HG02763 (cell line): Measurements from ENCODE around the gene SMC6.

Source experiments
- ATAC-seq: cut with Tn5 transposase; IDR thresholded peaks from one replicate; pipeline ENCODE4 v1.9.1; 2021; ENCODE audit warnings: mild to moderate bottlenecking, moderate library complexity; ENCODE audit not compliant: unreplicated experiment

SMC6 gene

GRCh38 chr2:17652681-17653394, 100.8 kb downstream of the SMC6 start:
- ATAC-seq: no peak

- no peak for ATAC-seq
These were observed 104.6 kb downstream of the SMC6 start for GRCh38 chr2:17649026-17649425.

DNA sequence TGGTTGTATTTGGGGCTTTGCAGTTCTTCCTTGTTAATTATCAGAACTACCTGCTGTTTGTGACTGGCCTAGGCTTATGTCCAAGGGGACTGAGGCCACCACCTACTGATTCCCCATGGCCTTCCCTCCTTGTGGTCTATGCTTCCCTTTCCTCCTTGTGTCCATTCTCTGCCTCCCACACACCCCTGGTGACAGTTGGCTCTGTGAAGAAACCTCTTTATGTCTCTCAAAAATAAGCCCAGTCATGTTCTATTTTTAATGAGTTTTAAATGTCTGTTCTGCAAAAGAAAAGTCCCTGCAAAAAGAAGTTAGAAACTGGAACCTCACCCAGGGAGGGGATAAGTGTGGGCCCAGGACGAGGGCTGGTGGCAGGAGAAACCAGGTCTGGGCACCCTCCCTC, 105.0 kb downstream of the SMC6 start:
- ATAC-seq: no peak

GRCh38 chr2:17646838-17647701, 106.5 kb downstream of the SMC6 start:
- no peak for ATAC-seq

- ATAC-seq: peak; percentile 78
These were observed 107.5 kb downstream of the SMC6 start for GRCh38 chr2:17646081-17646554.

- no peak for ATAC-seq
These were observed 108.5 kb downstream of the SMC6 start for GRCh38 chr2:17644997-17645720.

- ATAC-seq: no peak
These were observed 110.5 kb downstream of the SMC6 start for GRCh38 chr2:17643031-17643615.

- ATAC-seq: no peak
These were observed 113.2 kb downstream of the SMC6 start for GRCh38 chr2:17640406-17640805.

- no peak for ATAC-seq
These were observed 115.3 kb downstream of the SMC6 start for GRCh38 chr2:17638196-17638743.

- no peak for ATAC-seq
These were observed 116.3 kb downstream of the SMC6 start for GRCh38 chr2:17637131-17637906.

DNA sequence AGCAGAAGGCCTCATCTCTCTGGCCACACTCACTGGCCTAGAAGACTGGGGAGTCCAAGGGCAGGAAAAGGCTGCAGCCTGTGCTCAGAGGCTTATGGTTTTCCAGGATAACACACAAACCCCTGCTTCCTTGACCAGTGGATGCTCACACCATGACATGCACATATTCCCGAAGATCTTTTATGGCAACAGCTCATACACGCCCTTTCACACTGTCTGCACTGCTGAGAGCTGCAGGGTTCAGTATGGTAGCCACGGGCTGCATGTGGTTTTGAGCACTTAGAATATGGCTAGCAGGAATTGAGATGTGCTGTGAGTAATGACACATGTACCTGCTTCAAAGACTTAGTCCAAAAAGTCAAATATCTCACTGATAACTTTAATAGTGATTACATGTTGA, 117.4 kb downstream of the SMC6 start:
- no peak for ATAC-seq

DNA sequence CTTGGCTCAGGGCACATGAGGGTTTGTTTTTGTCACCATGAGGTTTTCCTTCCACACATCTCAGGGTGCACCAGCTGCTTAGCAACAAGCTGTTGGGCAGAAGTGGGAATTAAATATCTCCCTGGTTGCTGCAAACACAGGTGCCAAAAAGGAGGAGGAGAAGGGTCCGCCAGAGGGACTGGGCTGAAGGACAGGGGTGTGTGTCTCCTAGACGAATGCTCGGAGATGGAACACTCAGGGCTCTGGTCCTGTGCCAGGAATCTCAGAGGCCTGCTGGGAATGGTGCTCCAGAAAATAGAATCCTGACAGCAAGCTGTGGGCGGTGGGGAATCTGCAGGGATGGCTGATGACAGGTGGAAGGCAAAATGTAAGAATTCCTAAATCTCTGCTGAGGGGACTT, 118.6 kb downstream of the SMC6 start:
- no peak for ATAC-seq

DNA sequence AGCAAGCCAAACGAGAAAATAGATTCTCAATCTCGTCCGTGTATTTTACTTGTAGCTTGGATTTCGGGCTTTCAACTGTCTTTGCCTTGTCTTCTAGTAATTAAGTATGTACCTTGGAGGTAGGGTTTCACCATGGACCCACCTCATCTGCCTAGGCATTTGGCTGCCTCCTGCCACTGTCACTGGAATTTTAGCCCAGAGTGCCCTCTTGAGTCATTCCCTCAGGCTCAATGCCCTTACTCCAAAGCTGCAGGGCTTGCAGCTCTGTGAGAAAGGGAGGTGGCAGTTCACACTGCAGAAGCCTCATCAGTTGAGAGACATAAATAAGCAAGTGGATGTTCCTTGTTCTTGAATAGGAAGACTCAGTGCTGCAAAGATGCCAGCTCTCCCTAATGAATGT, 123.5 kb downstream of the SMC6 start:
- ATAC-seq: no peak

- ATAC-seq: no peak
These were observed 125.0 kb downstream of the SMC6 start for GRCh38 chr2:17628349-17629261.

DNA sequence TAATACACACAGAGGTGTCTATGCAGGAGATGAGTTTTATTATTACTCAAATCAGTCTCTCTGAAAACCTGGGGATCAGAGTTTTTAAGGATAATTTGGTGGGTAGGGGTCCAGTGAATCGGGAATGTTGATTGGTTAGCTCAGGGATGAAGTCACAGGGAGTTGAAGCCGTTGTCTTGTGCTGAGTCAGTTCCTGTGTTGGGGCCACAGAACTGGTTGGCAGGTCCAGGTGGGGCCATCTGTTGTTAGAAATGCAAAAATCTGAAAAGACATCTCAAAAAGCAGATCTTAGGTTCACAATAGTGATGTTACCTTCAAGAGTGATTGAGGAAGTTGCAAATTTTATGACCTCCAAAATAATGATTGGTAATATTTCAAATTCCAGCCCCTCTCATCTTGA, 126.2 kb downstream of the SMC6 start:
- ATAC-seq: no peak

- ATAC-seq: no peak
These were observed 126.6 kb downstream of the SMC6 start for GRCh38 chr2:17626986-17627385.

GRCh38 chr2:17625446-17625845, 128.2 kb downstream of the SMC6 start:
- no peak for ATAC-seq

- ATAC-seq: no peak
These were observed 131.8 kb downstream of the SMC6 start for GRCh38 chr2:17621781-17622180.

GRCh38 chr2:17620841-17621240, 132.8 kb downstream of the SMC6 start:
- no peak for ATAC-seq
